A549 (cell line): ENCODE results near the gene ENTPD2. TPM values are rescaled to one million over a fixed set of nuclear protein-coding genes. Genes with fewer than 3 reads are reported as not detected.
A peak's percentile ranks its signal among the peaks of the same experiment; 100 is the strongest.

Experiments used
- ATAC-seq, 2 experiments: fragments of 200-7000 bp in 1 of 2; fragments of >200 bp in 1 of 2; cut with Nextera tagmentation in 1 of 2; cut with Tn5 transposase in 1 of 2; 3 replicates each; pipeline versions ENCODE4 v1.8.0 to v1.9.1; 2018 to 2020; ENCODE audit warnings: mild to moderate bottlenecking in 1 of 2, moderate library complexity in 1 of 2
- CTCF ChIA-PET: fragments of 300-600 bp; sonication (Branson Sonifier 250); formaldehyde crosslinking; extraction: SDS; loops from one replicate; lab custom pipeline; 2021; ENCODE audit warnings: antibody characterized with exemption, inconsistent platforms; lab: Yijun Ruan, JAX
- POLR2A ChIA-PET: fragments of 350-600 bp; formaldehyde crosslinking; extraction: SDS; loops from one replicate; lab custom pipeline; 2021; ENCODE audit warnings: antibody characterized with exemption, inconsistent platforms; lab: Yijun Ruan, JAX
- DNase-seq, 2 experiments: peaks; one replicate each; pipeline versions ENCODE4 v3.0.0 to v3.0.0-alpha.2; 2011 to 2016; ENCODE audit warnings: low read depth in 1 of 2, low spot score in 1 of 2
- FAIRE-seq: peaks from 2 replicates; lab custom pipeline; 2011; peaks lifted over from hg19 to GRCh38; lab: Jason Lieb, UNC
- H3K27ac ChIP-seq, 2 experiments: fragments of >200 bp; sonication (Bioruptor Twin); formaldehyde crosslinking; 3 replicates each; pipeline ENCODE4 v1.5.1; 2016 to 2017
- H3K4me1 ChIP-seq: fragments of >200 bp; sonication (Bioruptor Twin); formaldehyde crosslinking; 3 replicates; pipeline ENCODE4 v1.6.1; 2016
- H3K4me2 ChIP-seq: fragments of >200 bp; sonication (Bioruptor Twin); formaldehyde crosslinking; 3 replicates; pipeline ENCODE4 v1.6.1; 2016
- H3K4me3 ChIP-seq: fragments of >200 bp; sonication (Bioruptor Twin); formaldehyde crosslinking; 3 replicates; pipeline ENCODE4 v1.5.1; 2016
- H3K9me3 ChIP-seq: fragments of >200 bp; sonication (Bioruptor Twin); formaldehyde crosslinking; 3 replicates; pipeline ENCODE4 v1.6.1; 2016
- BCL3 ChIP-seq: fragments of >200 bp; sonication (Bioruptor Twin); formaldehyde crosslinking; IDR thresholded peaks from 3 replicates; pipeline ENCODE4 v1.6.1; 2016
- CEBPB ChIP-seq, 2 experiments: fragments of >200 bp in 1 of 2; sonication (Bioruptor Twin) in 1 of 2; formaldehyde crosslinking in 1 of 2; IDR thresholded peaks; 2 replicates each; pipeline ENCODE4 v1.6.1; 2012 to 2016
- CHD4 ChIP-seq: fragments of 200-600 bp; sonication (generic); IDR thresholded peaks from 2 replicates; pipeline ENCODE4 v1.6.1; 2016; ENCODE audit warnings: antibody characterized with exemption, mild to moderate bottlenecking, borderline replicate concordance
- CTCF ChIP-seq: fragments of >200 bp; sonication (Bioruptor Twin); formaldehyde crosslinking; IDR thresholded peaks from 3 replicates; pipeline ENCODE4 v1.5.1; 2016
- EHF ChIP-seq: fragments of 250-450 bp; sonication (Bioruptor Pico); IDR thresholded peaks from 2 replicates; pipeline ENCODE4 v1.5.0; 2020; ENCODE audit warnings: mild to moderate bottlenecking
- ESRRA ChIP-seq: fragments of 150-350 bp; IDR thresholded peaks from 2 replicates; pipeline ENCODE4 v1.6.1; 2014; ENCODE audit warnings: mild to moderate bottlenecking, low read length, borderline replicate concordance
- FOXS1 ChIP-seq: fragments of 250-450 bp; sonication (Bioruptor Pico); IDR thresholded peaks from 2 replicates; pipeline ENCODE4 v1.5.0; 2020; ENCODE audit warnings: mild to moderate bottlenecking, moderate library complexity
- HDAC2 ChIP-seq: fragments of 200-600 bp; sonication (generic); IDR thresholded peaks from 2 replicates; pipeline ENCODE4 v1.6.1; 2016
- HMGXB4 ChIP-seq: fragments of 250-450 bp; sonication (Bioruptor Pico); IDR thresholded peaks from 2 replicates; pipeline ENCODE4 v1.5.0; 2021; ENCODE audit warnings: mild to moderate bottlenecking, moderate library complexity, borderline replicate concordance
- JUNB ChIP-seq: fragments of >200 bp; sonication (Bioruptor Twin); formaldehyde crosslinking; IDR thresholded peaks from 2 replicates; pipeline ENCODE4 v1.6.1; 2016
- PBX3 ChIP-seq: IDR thresholded peaks from 2 replicates; pipeline ENCODE4 v1.6.1; 2012
- REST ChIP-seq: fragments of 200-600 bp; sonication (generic); IDR thresholded peaks from 2 replicates; pipeline ENCODE4 v1.6.1; 2016; ENCODE audit warnings: antibody characterized with exemption, mild to moderate bottlenecking, moderate library complexity
- TP53 ChIP-seq: fragments of 250-450 bp; sonication (Bioruptor Pico); IDR thresholded peaks from 2 replicates; pipeline ENCODE4 v1.5.0; 2021; ENCODE audit warnings: mild to moderate bottlenecking, moderate library complexity
- ZC3H11A ChIP-seq: fragments of 450-650 bp; IDR thresholded peaks from 2 replicates; pipeline ENCODE4 v1.6.1; 2014; ENCODE audit warnings: antibody characterized with exemption, mild to moderate bottlenecking
- ZNF302 ChIP-seq: fragments of 250-450 bp; sonication (Bioruptor Pico); IDR thresholded peaks from 2 replicates; pipeline ENCODE4 v1.9.0; 2021; ENCODE audit warnings: inconsistent platforms, mild to moderate bottlenecking, moderate library complexity
- WGBS: methylation state at CpG from one replicate; pipeline ENCODE4 v1.1.6; 2017; ENCODE audit errors: missing lambda C conversion rate; 5-methylcytosine and 5-hydroxymethylcytosine counted together
- polyA plus RNA-seq, 4 experiments: library from polyadenylated mRNA; depleted of rRNA in 3 of 4; stranded (reverse); fragments of >200 nt; fragmentation: RNase III in 1 of 4; extraction: RNeasy Plus Mini Kit Qiagen cat#74134 plus additional on column Dnase treatment in 1 of 4; gene quantifications; 2 replicates in 3 of 4; 3 replicates in 1 of 4; pipeline ENCODE4 v1.2.3, GENCODE V29; 2011 to 2017

ENTPD2 gene
- polyA plus RNA-seq, 2 of the 4 experiments (the other 2 are of a cell fraction), result 0.75 to 1.2 TPM

GRCh38 chr9:137079401-137079787 lies 25.5 kb upstream of the ENTPD2 start:
- Histone ChIP-seq H3K4me3 (no peak overlapping the region), H3K27ac (no peak overlapping the region), H3K4me2 (no peak overlapping the region), H3K4me1 (peaks cover 30% of the 10 kb centered on the region), H3K9me3 (no peaks in the 10 kb centered on the region)
- no peak for FAIRE-seq
- TF ChIP-seq HMGXB4 (CRISPR knock-in tag) (no peak), JUNB (no peak), CHD4 (no peak), ZC3H11A (no peak), EHF (CRISPR knock-in tag) (no peak), PBX3 (no peak), CTCF (no peak), BCL3 (no peak), HDAC2 (no peak)
- no peak for ATAC-seq
- no peak for DNase-seq
- POLR2A ChIA-PET, result no interaction called here
- CTCF ChIA-PET, result interaction anchor here (3.8 to 24.0 kb wide), 2 partner anchors 12 to 33 kb away, joined by 18 to 321 read pairs; partner anchors contain the start of genes NPDC1 and SAPCD2
- WGBS, result 96% methylated on average over 13 of the region's 13 CpGs

- 95% methylated on average over 38 of the region's 51 CpGs for WGBS
- DNase-seq, result no peak
- no peak for TF ChIP-seq HDAC2
- no peak for TF ChIP-seq FOXS1 (CRISPR knock-in tag)
- TF ChIP-seq ZNF302 (CRISPR knock-in tag), result no peak
- TF ChIP-seq CEBPB (IDR thresholded peaks at IDR 0.05), result no peak
- no peak for TF ChIP-seq JUNB
- TF ChIP-seq, all 56 proteins: peak for 0
- POLR2A ChIA-PET, result interaction anchor here (0.5 kb wide), 1 partner anchor 13 kb away, joined by 5 read pairs; no protein-coding TSS in a partner anchor
- ATAC-seq (no peak), FAIRE-seq (no peak)
- no peak overlapping the region for H3K4me3 ChIP-seq
- H3K4me2 ChIP-seq, result no peak overlapping the region; the same call in 2 of the 3 replicates
- CTCF ChIA-PET, result interaction anchor here (3.8 to 24.0 kb wide), 2 partner anchors 11 to 32 kb away, joined by 18 to 321 read pairs; partner anchors contain the start of genes NPDC1 and SAPCD2
- no peaks in the 10 kb centered on the region for H3K9me3 ChIP-seq
- H3K27ac ChIP-seq, result no peak overlapping the region
- H3K4me1 ChIP-seq, result peaks cover 25% of the 10 kb centered on the region
Measured at GRCh38 chr9:137078701-137079400, 25.0 kb upstream of the ENTPD2 start.

- ATAC-seq, result no peak
- no peak for FAIRE-seq
- CTCF ChIA-PET, result interaction anchor here (2.1 to 24.0 kb wide), 4 partner anchors 9 to 32 kb away, joined by 7 to 321 read pairs (median 14); partner anchors contain the start of genes MAN1B1, NPDC1 and SAPCD2
- Histone ChIP-seq H3K9me3 (no peaks in the 10 kb centered on the region), H3K27ac (peak overlapping the region; percentile 72 to 92), H3K4me3 (peak overlapping the region; percentile 66), H3K4me2 (peak overlapping the region; percentile 95), H3K4me1 (peaks cover 16% of the 10 kb centered on the region)
- 75% methylated on average over 41 of the region's 76 CpGs for WGBS
- no peak for DNase-seq
- TF ChIP-seq REST, result no peak
- no peak for TF ChIP-seq ESRRA
- no peak for TF ChIP-seq TP53 (CRISPR knock-in tag)
- TF ChIP-seq BCL3, result 0 out of 3 replicates have a peak, but pooled peaks have one; percentile 11
- POLR2A ChIA-PET, result no interaction called here
Measured at GRCh38 chr9:137077758-137078693, 24.2 kb upstream of the ENTPD2 start.
